ENCODE measurements around the gene CEMIP2. TPM values are rescaled to one million over a fixed set of nuclear protein-coding genes. Genes with fewer than 3 reads are reported as not detected.

CEMIP2 gene
- 100 to 1,000 TPM in 1 of 2 donors, 10 to 100 TPM in 1; 90.3 to 150 TPM for total RNA-seq
- polyA plus RNA-seq = 10 to 100 TPM; 37.3 to 89.5 TPM
- long read RNA-seq, donor 1, full-length matches to known transcripts = 6 of 6 reads
- long read RNA-seq, donor 1, partial matches to known transcripts = 0 of 6 reads
- long read RNA-seq, donor 1, other reads (novel, unspliced or antisense) = 0 of 6 reads
- long read RNA-seq, donor 2, full-length matches to known transcripts = 3 of 3 reads
- long read RNA-seq, donor 2, partial matches to known transcripts = 0 of 3 reads
- long read RNA-seq, donor 2, other reads (novel, unspliced or antisense) = 0 of 3 reads
- long read RNA-seq, donor 3, partial matches to known transcripts = 0 of 1 reads
- long read RNA-seq, donor 3, other reads (novel, unspliced or antisense) = 0 of 1 reads
- long read RNA-seq, donor 4, partial matches to known transcripts = 0 of 3 reads
- long read RNA-seq, donor 4, other reads (novel, unspliced or antisense) = 0 of 3 reads
- long read RNA-seq, donor 5, partial matches to known transcripts = 0 of 7 reads
- long read RNA-seq, donor 5, other reads (novel, unspliced or antisense) = 0 of 7 reads

DNA sequence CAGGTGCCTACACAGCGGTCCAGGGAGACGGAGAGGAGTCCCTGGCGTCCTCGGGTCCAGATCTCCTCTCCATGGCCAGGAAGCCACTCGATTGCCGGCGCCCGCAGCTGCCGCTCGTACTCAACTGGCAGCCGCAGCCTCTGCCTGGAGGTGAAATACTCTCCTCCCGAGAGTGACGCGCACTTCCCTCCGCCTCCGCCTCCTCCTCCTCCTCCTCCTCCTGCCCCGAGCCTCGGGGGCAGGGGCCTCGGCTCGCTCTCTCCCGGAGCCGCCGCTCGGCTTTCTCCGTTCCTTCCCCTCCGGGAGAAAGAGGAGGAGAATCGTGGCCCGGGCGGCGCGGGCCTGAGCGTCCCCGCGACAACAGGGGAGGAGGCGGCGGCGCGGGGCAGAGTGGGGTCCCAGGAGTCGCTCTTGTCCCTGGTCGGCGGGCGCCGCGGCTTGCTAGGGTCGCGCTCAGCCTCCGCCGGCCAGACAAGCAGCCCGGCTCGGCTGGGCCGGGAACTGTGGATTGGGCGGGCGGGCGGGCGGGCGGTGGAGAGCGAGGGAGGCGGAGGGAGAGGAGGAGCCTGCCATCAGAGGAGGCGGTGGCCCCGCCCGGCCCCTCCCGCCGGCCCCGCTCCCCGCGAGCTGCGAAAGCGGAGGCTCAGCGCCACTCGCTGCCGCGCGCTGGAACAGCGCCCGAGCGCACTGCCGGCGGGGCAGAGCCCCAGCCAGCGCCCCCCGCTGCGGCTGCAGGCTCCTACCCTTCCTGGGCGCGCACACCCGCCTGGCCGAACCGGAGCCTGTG is at the start of gene CEMIP2:
Gene CEMIP2, minus strand, starts transcription at position 126 of the 787 bp plus-strand sequence. CDS start 18,140 bp downstream, outside the sequence.
- H3K4me1 ChIP-seq (ENCODE audit: control insufficient read depth in 5 of 5, insufficient read depth in 5 of 5, low read length in 5 of 5) = peaks cover 0 to 37% (median 7%) of the 10 kb centered on the region in 5 donors
- H3K9me3 ChIP-seq (ENCODE audit: control insufficient read depth in 4 of 4, insufficient read depth in 3 of 4, low read length in 3 of 4) = no peaks in the 10 kb centered on the region
- peak; percentile 32 for TF ChIP-seq CTCF (IDR thresholded peaks at IDR 0.05; ENCODE audit: control extremely low read depth, extremely low read depth)
- peak within 1 kb of the TSS; percentile 67 for H3K4me3 ChIP-seq
- peak; percentile 94 to 96 (median 94) for DNase-seq
- peak within 1 kb of the TSS; percentile 57 to 95 for H3K9ac ChIP-seq (ENCODE audit: insufficient read depth in 1 of 2, low read length in 2 of 2)
- peak within 1 kb of the TSS; percentile 99 for H3K27ac ChIP-seq (ENCODE audit: low read depth in 1 of 2, low read length in 1 of 2)
- ATAC-seq (ENCODE audit: insufficient read depth, low FRiP score) = peak; percentile 90
- peaks cover 0 to 3% (median 0%) of the 10 kb centered on the region in 3 donors for H3K27me3 ChIP-seq (ENCODE audit: control insufficient read depth in 3 of 3, insufficient read depth in 3 of 3, low read length in 2 of 3)
- no peaks in the 10 kb centered on the region for H3K36me3 ChIP-seq (ENCODE audit: control insufficient read depth in 4 of 4, insufficient read depth in 4 of 4, low read length in 4 of 4)
- 0 to 1% methylated on average over 55 to 86 of the region's 86 CpGs for WGBS, 2 donors

DNA sequence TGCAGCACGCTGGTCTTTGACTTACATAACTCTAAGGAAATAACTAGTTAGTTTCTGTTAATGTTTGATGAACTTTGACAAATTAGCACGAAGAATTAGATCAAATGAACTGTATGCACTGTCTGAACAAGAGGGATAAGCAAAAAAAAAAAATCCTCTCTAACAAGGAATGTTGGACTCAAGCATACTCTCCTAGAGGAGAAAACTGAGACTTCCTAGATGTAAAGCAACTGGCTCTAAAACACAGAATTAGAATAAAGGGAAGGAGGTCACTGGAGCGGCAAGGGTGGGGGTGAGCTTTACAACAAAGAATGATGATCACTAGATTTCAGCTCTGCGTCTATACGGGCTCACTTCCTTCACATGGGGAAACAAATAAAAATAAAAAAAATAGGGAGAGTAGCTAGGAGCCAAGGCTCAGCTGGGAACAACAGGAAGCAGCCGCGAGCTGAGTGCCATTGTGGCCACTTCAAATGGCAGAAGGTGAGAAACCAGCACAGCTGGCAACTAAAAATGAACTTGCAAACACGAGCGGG is 48.7 kb upstream of the CEMIP2 start:
- DNase-seq = peak in 2 of 3 donors; percentile 9 to 39
- TF ChIP-seq CTCF (IDR thresholded peaks at IDR 0.05; ENCODE audit: control extremely low read depth, extremely low read depth) = no peak
- H3K27me3 ChIP-seq (ENCODE audit: control insufficient read depth in 3 of 3, insufficient read depth in 3 of 3, low read length in 2 of 3) = no peaks in the 10 kb centered on the region
- no peaks in the 10 kb centered on the region for H3K4me1 ChIP-seq (ENCODE audit: control insufficient read depth in 5 of 5, insufficient read depth in 5 of 5, low read length in 5 of 5)
- no peak for ATAC-seq (ENCODE audit: insufficient read depth, low FRiP score)
- no peaks in the 10 kb centered on the region for H3K9me3 ChIP-seq (ENCODE audit: control insufficient read depth in 4 of 4, insufficient read depth in 3 of 4, low read length in 3 of 4)
- H3K36me3 ChIP-seq (ENCODE audit: control insufficient read depth in 4 of 4, insufficient read depth in 4 of 4, low read length in 4 of 4) = no peaks in the 10 kb centered on the region
- WGBS, 2 donors = 33 to 44% methylated on average over 9 of the region's 9 CpGs
- H3K4me3 ChIP-seq = no peak overlapping the region
- H3K9ac ChIP-seq (ENCODE audit: insufficient read depth in 1 of 2, low read length in 2 of 2) = no peak overlapping the region
- H3K27ac ChIP-seq (ENCODE audit: low read depth in 1 of 2, low read length in 1 of 2) = no peak overlapping the region

DNA sequence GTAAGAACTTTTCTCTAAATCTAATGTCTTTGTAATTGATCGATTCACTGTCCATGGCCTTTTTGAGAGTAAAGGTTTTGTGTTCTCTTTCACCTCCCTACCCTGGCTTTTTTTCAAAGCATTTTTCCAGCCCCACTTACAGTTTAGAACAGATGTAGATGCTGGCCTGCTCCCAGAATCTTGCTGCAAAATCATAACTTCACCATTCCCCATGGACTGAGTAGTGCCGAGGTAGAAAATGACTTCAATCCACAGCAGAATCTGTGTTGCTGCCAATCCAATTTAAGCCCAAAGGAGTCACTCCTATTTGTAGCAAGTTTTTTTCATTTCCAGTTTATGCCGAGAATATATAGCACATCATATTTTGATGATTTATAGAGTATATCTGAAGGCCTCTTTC is 46.5 kb upstream of the CEMIP2 start:
- no peak for ATAC-seq (ENCODE audit: insufficient read depth, low FRiP score)
- WGBS, 2 donors = 82 to 87% methylated on average over 3 of the region's 3 CpGs
- no peak for TF ChIP-seq CTCF (IDR thresholded peaks at IDR 0.05; ENCODE audit: control extremely low read depth, extremely low read depth)
- no peak overlapping the region for H3K4me3 ChIP-seq
- peak overlapping the region in 1 of 2 donors; percentile 12 for H3K27ac ChIP-seq (ENCODE audit: low read depth in 1 of 2, low read length in 1 of 2)
- peak in 2 of 3 donors; percentile 15 to 39 for DNase-seq
- H3K27me3 ChIP-seq (ENCODE audit: control insufficient read depth in 3 of 3, insufficient read depth in 3 of 3, low read length in 2 of 3) = no peaks in the 10 kb centered on the region
- no peak overlapping the region for H3K9ac ChIP-seq (ENCODE audit: insufficient read depth in 1 of 2, low read length in 2 of 2)
- no peaks in the 10 kb centered on the region for H3K4me1 ChIP-seq (ENCODE audit: control insufficient read depth in 5 of 5, insufficient read depth in 5 of 5, low read length in 5 of 5)
- H3K9me3 ChIP-seq (ENCODE audit: control insufficient read depth in 4 of 4, insufficient read depth in 3 of 4, low read length in 3 of 4) = no peaks in the 10 kb centered on the region
- H3K36me3 ChIP-seq (ENCODE audit: control insufficient read depth in 4 of 4, insufficient read depth in 4 of 4, low read length in 4 of 4) = no peaks in the 10 kb centered on the region
